ENCODE measurements around the gene UAP1. TPM values are rescaled to one million over a fixed set of nuclear protein-coding genes. Genes with fewer than 3 reads are reported as not detected.
A peak's percentile ranks its signal among the peaks of the same experiment; 100 is the strongest.

Gene UAP1
- polyA plus RNA-seq, 1 of the 3 experiments (the other 2 are of a cell fraction) = 32.3 TPM

DNA sequence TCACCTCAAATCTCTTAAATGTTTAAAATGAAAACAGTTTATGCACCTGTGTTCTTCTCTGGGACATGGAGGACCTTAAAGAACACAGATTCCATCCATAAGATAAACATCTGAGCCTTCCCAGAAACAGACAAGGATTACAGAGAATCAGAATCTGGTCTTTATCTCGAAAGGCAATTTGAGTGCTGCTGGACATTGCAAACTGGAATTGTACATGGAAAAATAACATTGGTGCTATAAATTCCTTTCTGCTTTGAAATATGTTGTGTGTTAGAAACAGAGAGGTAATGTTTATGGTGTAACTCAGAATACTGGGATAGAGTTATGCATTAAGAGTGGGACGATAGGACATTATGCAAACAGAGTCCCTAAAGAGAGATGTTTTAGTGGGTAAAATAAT, 64.2 kb downstream of the UAP1 start (continued):
- TF ChIP-seq FOXM1 (IDR thresholded peaks at IDR 0.05; ENCODE audit: low read depth) (no peak), NFIC (IDR thresholded peaks at IDR 0.05; ENCODE audit: borderline replicate concordance) (no peak)
- TF ChIP-seq, protein P1, sequence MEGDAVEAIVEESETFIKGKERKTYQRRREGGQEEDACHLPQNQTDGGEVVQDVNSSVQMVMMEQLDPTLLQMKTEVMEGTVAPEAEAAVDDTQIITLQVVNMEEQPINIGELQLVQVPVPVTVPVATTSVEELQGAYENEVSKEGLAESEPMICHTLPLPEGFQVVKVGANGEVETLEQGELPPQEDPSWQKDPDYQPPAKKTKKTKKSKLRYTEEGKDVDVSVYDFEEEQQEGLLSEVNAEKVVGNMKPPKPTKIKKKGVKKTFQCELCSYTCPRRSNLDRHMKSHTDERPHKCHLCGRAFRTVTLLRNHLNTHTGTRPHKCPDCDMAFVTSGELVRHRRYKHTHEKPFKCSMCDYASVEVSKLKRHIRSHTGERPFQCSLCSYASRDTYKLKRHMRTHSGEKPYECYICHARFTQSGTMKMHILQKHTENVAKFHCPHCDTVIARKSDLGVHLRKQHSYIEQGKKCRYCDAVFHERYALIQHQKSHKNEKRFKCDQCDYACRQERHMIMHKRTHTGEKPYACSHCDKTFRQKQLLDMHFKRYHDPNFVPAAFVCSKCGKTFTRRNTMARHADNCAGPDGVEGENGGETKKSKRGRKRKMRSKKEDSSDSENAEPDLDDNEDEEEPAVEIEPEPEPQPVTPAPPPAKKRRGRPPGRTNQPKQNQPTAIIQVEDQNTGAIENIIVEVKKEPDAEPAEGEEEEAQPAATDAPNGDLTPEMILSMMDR (IDR thresholded peaks at IDR 0.05) = no peak
- TF ChIP-seq, protein P2, sequence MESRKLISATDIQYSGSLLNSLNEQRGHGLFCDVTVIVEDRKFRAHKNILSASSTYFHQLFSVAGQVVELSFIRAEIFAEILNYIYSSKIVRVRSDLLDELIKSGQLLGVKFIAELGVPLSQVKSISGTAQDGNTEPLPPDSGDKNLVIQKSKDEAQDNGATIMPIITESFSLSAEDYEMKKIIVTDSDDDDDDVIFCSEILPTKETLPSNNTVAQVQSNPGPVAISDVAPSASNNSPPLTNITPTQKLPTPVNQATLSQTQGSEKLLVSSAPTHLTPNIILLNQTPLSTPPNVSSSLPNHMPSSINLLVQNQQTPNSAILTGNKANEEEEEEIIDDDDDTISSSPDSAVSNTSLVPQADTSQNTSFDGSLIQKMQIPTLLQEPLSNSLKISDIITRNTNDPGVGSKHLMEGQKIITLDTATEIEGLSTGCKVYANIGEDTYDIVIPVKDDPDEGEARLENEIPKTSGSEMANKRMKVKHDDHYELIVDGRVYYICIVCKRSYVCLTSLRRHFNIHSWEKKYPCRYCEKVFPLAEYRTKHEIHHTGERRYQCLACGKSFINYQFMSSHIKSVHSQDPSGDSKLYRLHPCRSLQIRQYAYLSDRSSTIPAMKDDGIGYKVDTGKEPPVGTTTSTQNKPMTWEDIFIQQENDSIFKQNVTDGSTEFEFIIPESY (IDR thresholded peaks at IDR 0.05; ENCODE audit: borderline replicate concordance, low read depth) = no peak

DNA sequence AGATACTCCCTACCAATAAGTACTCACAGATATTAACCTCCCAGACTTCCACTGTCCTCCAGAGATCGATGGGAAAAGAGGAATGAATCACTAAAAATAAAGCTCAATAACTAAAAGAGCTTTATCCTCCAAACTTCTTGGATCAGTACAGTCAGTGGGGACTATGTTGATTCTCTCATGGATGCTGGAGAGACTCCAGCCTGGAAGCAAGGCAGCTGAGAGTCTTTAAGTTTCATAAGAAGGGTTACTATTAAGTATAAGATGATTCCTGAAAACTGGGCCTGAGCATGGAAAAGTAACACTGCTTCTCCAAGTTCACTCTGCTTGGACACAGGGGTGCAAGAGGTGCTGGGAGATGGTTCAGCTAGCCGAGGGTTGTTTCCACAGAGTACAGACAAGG, 64.6 kb downstream of the UAP1 start:
- Histone ChIP-seq H3K4me3 (ENCODE audit: low read depth in 2 of 2, low read length in 1 of 2) (no peak overlapping the region), H3K36me3 (replicated peaks in 1 of 2; ENCODE audit: control insufficient read depth in 1 of 2, insufficient read depth in 2 of 2, low read length in 1 of 2) (no peaks in the 10 kb centered on the region), H3K4me1 (ENCODE audit: control insufficient read depth in 1 of 2, insufficient read depth in 2 of 2, low read depth in 1 of 2, low read length in 1 of 2) (peaks cover 34 to 35% of the 10 kb centered on the region in 2 experiments), H3K27me3 (ENCODE audit: insufficient read depth) (no peaks in the 10 kb centered on the region), H3K9ac (peak overlapping the region; percentile 40; the same call in 1 of the 2 replicates), H4K20me1 (ENCODE audit: insufficient read depth) (no peaks in the 10 kb centered on the region), H3K4me2 (peak overlapping the region; percentile 55; the same call in 1 of the 2 replicates), H3K27ac (ENCODE audit: low read depth in 2 of 2, low read length in 1 of 2) (peak overlapping the region in 1 of 2 experiments; percentile 14; a peak in 2 of 4 replicates), H3F3A (replicated peaks; ENCODE audit: insufficient read depth) (peaks cover 24% of the 10 kb centered on the region), H2AFZ (ENCODE audit: low read depth) (peak overlapping the region; percentile 66), H3K9me2 (no peaks in the 10 kb centered on the region), H3K9me3 (no peaks in the 10 kb centered on the region), H3K79me2 (ENCODE audit: insufficient read depth) (no peaks in the 10 kb centered on the region)
- CTCF ChIA-PET = interaction anchor here (1.2 to 3.8 kb wide), 3 partner anchors 8 to 48 kb away, joined by 3 to 15 read pairs (median 8); no protein-coding TSS in a partner anchor
- TF ChIP-seq YY1 (IDR thresholded peaks at IDR 0.05; ENCODE audit: low read depth) = no peak
- TF ChIP-seq RXRA (IDR thresholded peaks at IDR 0.05; ENCODE audit: borderline replicate concordance, low read depth) = no peak
- TF ChIP-seq, protein P3, sequence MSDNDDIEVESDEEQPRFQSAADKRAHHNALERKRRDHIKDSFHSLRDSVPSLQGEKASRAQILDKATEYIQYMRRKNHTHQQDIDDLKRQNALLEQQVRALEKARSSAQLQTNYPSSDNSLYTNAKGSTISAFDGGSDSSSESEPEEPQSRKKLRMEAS (IDR thresholded peaks at IDR 0.05; ENCODE audit: low read depth) = no peak
- TF ChIP-seq, protein P1 (IDR thresholded peaks at IDR 0.05) = no peak
- no peak for TF ChIP-seq RCOR1 (IDR thresholded peaks at IDR 0.05; ENCODE audit: low read length)
- no peak for TF ChIP-seq GATA2 (CRISPR knock-in tag; IDR thresholded peaks at IDR 0.05)
- TF ChIP-seq, protein P4, sequence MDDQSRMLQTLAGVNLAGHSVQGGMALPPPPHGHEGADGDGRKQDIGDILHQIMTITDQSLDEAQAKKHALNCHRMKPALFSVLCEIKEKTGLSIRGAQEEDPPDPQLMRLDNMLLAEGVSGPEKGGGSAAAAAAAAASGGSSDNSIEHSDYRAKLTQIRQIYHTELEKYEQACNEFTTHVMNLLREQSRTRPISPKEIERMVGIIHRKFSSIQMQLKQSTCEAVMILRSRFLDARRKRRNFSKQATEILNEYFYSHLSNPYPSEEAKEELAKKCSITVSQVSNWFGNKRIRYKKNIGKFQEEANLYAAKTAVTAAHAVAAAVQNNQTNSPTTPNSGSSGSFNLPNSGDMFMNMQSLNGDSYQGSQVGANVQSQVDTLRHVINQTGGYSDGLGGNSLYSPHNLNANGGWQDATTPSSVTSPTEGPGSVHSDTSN (IDR thresholded peaks at IDR 0.05) = no peak
- no peak for TF ChIP-seq JUND (IDR thresholded peaks at IDR 0.05)
- TF ChIP-seq, protein P5, sequence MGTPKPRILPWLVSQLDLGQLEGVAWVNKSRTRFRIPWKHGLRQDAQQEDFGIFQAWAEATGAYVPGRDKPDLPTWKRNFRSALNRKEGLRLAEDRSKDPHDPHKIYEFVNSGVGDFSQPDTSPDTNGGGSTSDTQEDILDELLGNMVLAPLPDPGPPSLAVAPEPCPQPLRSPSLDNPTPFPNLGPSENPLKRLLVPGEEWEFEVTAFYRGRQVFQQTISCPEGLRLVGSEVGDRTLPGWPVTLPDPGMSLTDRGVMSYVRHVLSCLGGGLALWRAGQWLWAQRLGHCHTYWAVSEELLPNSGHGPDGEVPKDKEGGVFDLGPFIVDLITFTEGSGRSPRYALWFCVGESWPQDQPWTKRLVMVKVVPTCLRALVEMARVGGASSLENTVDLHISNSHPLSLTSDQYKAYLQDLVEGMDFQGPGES (IDR thresholded peaks at IDR 0.05; ENCODE audit: low read depth, low read length) = no peak
- 41% methylated on average over 2 of the region's 2 CpGs for WGBS (ENCODE audit: low lambda C conversion rate)
- POLR2A ChIA-PET = no interaction called here
- no peak for DNase-seq

Data from SK-N-SH (cell line).